IPS DF 6.9 (cell line): ENCODE measurements around the gene CHRND.

ENCODE experiments used
- DNase-seq: peaks from one replicate; pipeline ENCODE4 v3.0.0-alpha.2; 2013; ENCODE audit warnings: low read depth, low spot score
- H3K27ac ChIP-seq: one replicate; pipeline ENCODE4 v1.5.1; 2013; ENCODE audit warnings: low read length, control low read depth
- H3K27me3 ChIP-seq: 2 replicates; pipeline ENCODE4 v1.6.1; 2013; ENCODE audit warnings: mild to moderate bottlenecking, low read length; ENCODE audit not compliant: control insufficient read depth, insufficient read depth
- H3K36me3 ChIP-seq: 2 replicates; pipeline ENCODE4 v1.6.1; 2013; ENCODE audit warnings: low read length; ENCODE audit not compliant: control insufficient read depth, insufficient read depth
- H3K4me1 ChIP-seq: 2 replicates; pipeline ENCODE4 v1.6.1; 2013; ENCODE audit warnings: low read length; ENCODE audit not compliant: control insufficient read depth, insufficient read depth
- H3K4me3 ChIP-seq: 2 replicates; pipeline ENCODE4 v1.5.1; 2013; ENCODE audit warnings: mild to moderate bottlenecking, low read length
- H3K9me3 ChIP-seq: 2 replicates; pipeline ENCODE4 v1.6.1; 2013; ENCODE audit warnings: low read length, inconsistent platforms; ENCODE audit not compliant: control insufficient read depth, insufficient read depth
- WGBS: extraction: QIAGEN DNeasy Blood & Tissue Kit; methylation state at CpG from one replicate; pipeline ENCODE4 v1.1.7; 2013; ENCODE audit warnings: mixed read lengths, missing lambda C conversion rate; ENCODE audit not compliant: insufficient read length, insufficient coverage; 5-methylcytosine and 5-hydroxymethylcytosine counted together

Gene CHRND

GRCh38 chr2:232537499-232537898 is 11.5 kb downstream of the CHRND start:
- no peaks in the 10 kb centered on the region for H3K36me3 ChIP-seq
- no peaks in the 10 kb centered on the region; the same call in 1 of the 2 replicates for H3K9me3 ChIP-seq
- no CpG with 5 or more reads among the region's 4 CpGs for WGBS
- no peak overlapping the region for H3K4me3 ChIP-seq
- no peaks in the 10 kb centered on the region for H3K27me3 ChIP-seq
- H3K4me1 ChIP-seq, result peaks cover 6% of the 10 kb centered on the region
- H3K27ac ChIP-seq, result no peak overlapping the region
- no peak for DNase-seq

GRCh38 chr2:232538671-232539070 is 12.7 kb downstream of the CHRND start:
- Histone ChIP-seq H3K36me3 (no peaks in the 10 kb centered on the region), H3K4me1 (peaks cover 6% of the 10 kb centered on the region), H3K27ac (no peak overlapping the region), H3K4me3 (no peak overlapping the region), H3K27me3 (no peaks in the 10 kb centered on the region), H3K9me3 (no peaks in the 10 kb centered on the region; the same call in 1 of the 2 replicates)
- WGBS, result no CpG with 5 or more reads among the region's 4 CpGs
- no peak for DNase-seq

GRCh38 chr2:232539298-232540231 is 13.6 kb downstream of the CHRND start, which contains the start of gene CHRNG:
TSS of gene CHRNG (plus strand) at chr2:232539692. CDS start at chr2:232539748, 56 bp downstream.
- no peaks in the 10 kb centered on the region for H3K36me3 ChIP-seq
- no peaks in the 10 kb centered on the region; the same call in 1 of the 2 replicates for H3K9me3 ChIP-seq
- DNase-seq, result no peak
- H3K27ac ChIP-seq, result no peak within 1 kb of the TSS
- H3K4me1 ChIP-seq, result peaks cover 6% of the 10 kb centered on the region
- no peak within 1 kb of the TSS for H3K4me3 ChIP-seq
- no peaks in the 10 kb centered on the region for H3K27me3 ChIP-seq
- no CpG with 5 or more reads among the region's 23 CpGs for WGBS

GRCh38 chr2:232540441-232541041 is 14.6 kb downstream of the CHRND start:
- WGBS, result no CpG with 5 or more reads among the region's 17 CpGs
- no peak for DNase-seq
- peaks cover 6% of the 10 kb centered on the region for H3K4me1 ChIP-seq
- no peaks in the 10 kb centered on the region for H3K27me3 ChIP-seq
- H3K27ac ChIP-seq, result no peak overlapping the region
- no peak overlapping the region for H3K4me3 ChIP-seq
- H3K9me3 ChIP-seq, result no peaks in the 10 kb centered on the region; the same call in 1 of the 2 replicates
- H3K36me3 ChIP-seq, result no peaks in the 10 kb centered on the region

GRCh38 chr2:232541195-232541960 is 15.4 kb downstream of the CHRND start:
- peaks cover 6% of the 10 kb centered on the region for H3K4me1 ChIP-seq
- DNase-seq, result no peak
- no peaks in the 10 kb centered on the region; the same call in 1 of the 2 replicates for H3K9me3 ChIP-seq
- H3K36me3 ChIP-seq, result no peaks in the 10 kb centered on the region
- no CpG with 5 or more reads among the region's 19 CpGs for WGBS
- H3K27me3 ChIP-seq, result no peaks in the 10 kb centered on the region
- H3K4me3 ChIP-seq, result no peak overlapping the region
- no peak overlapping the region for H3K27ac ChIP-seq

GRCh38 chr2:232541961-232542714 is 16.2 kb downstream of the CHRND start:
- WGBS, result no CpG with 5 or more reads among the region's 9 CpGs
- Histone ChIP-seq H3K4me3 (no peak overlapping the region), H3K4me1 (peaks cover 6% of the 10 kb centered on the region), H3K36me3 (no peaks in the 10 kb centered on the region), H3K27ac (no peak overlapping the region), H3K27me3 (no peaks in the 10 kb centered on the region), H3K9me3 (no peaks in the 10 kb centered on the region)
- no peak for DNase-seq

GRCh38 chr2:232542715-232543467 is 16.9 kb downstream of the CHRND start:
- H3K4me3 ChIP-seq, result no peak overlapping the region
- no CpG with 5 or more reads among the region's 20 CpGs for WGBS
- H3K4me1 ChIP-seq, result peaks cover 6% of the 10 kb centered on the region
- no peaks in the 10 kb centered on the region for H3K27me3 ChIP-seq
- H3K27ac ChIP-seq, result no peak overlapping the region
- no peak for DNase-seq
- H3K36me3 ChIP-seq, result no peaks in the 10 kb centered on the region
- H3K9me3 ChIP-seq, result no peaks in the 10 kb centered on the region

- DNase-seq, result no peak
- no peak overlapping the region for H3K4me3 ChIP-seq
- H3K27me3 ChIP-seq, result no peaks in the 10 kb centered on the region
- peaks cover 6% of the 10 kb centered on the region for H3K4me1 ChIP-seq
- no peaks in the 10 kb centered on the region for H3K36me3 ChIP-seq
- H3K9me3 ChIP-seq, result no peaks in the 10 kb centered on the region
- H3K27ac ChIP-seq, result no peak overlapping the region
- no CpG with 5 or more reads among the region's 14 CpGs for WGBS
These were observed 17.5 kb downstream of the CHRND start for GRCh38 chr2:232543491-232543890.

- Histone ChIP-seq H3K4me3 (no peak overlapping the region), H3K27me3 (no peaks in the 10 kb centered on the region), H3K27ac (no peak overlapping the region), H3K36me3 (no peaks in the 10 kb centered on the region), H3K9me3 (no peaks in the 10 kb centered on the region), H3K4me1 (peaks cover 6% of the 10 kb centered on the region)
- DNase-seq, result no peak
- WGBS, result no CpG with 5 or more reads among the region's 19 CpGs
These were observed 18.1 kb downstream of the CHRND start for GRCh38 chr2:232543928-232544631.
